WTC11 (cell line): ENCODE data around the gene ARSB.

ENCODE experiments used
- ATF6 ChIP-seq: sonication (generic); formaldehyde crosslinking; IDR thresholded peaks from 2 replicates; pipeline ENCODE4 v1.8.1; 2023; ENCODE audit warnings: mild to moderate bottlenecking, missing genetic modification reagents
- CBFB ChIP-seq: sonication (generic); formaldehyde crosslinking; IDR thresholded peaks from 2 replicates; pipeline ENCODE4 v1.8.1; 2022; ENCODE audit warnings: mild to moderate bottlenecking, low read depth, missing genetic modification reagents
- CREB1 ChIP-seq: sonication (generic); formaldehyde crosslinking; IDR thresholded peaks from 2 replicates; pipeline ENCODE4 v1.8.0; 2023; ENCODE audit warnings: mild to moderate bottlenecking, missing genetic modification reagents
- CTCF ChIP-seq: fragments of 200-600 bp; IDR thresholded peaks from 2 replicates; pipeline ENCODE4 v1.8.0; 2022; ENCODE audit warnings: antibody characterized with exemption
- JUN ChIP-seq: sonication (generic); formaldehyde crosslinking; IDR thresholded peaks from 2 replicates; pipeline ENCODE4 v1.8.0; 2023; ENCODE audit warnings: mild to moderate bottlenecking, missing genetic modification reagents
- SP1 ChIP-seq: sonication (generic); formaldehyde crosslinking; conservative IDR thresholded peaks from 2 replicates; pipeline ENCODE4 v1.8.1; 2022; ENCODE audit warnings: missing genetic modification reagents
- ZNF416 ChIP-seq: fragments of 250-450 bp; sonication (Bioruptor Pico); IDR thresholded peaks from 2 replicates; pipeline ENCODE4 v1.9.0; 2021; ENCODE audit warnings: mild to moderate bottlenecking, inconsistent platforms

- TF ChIP-seq CTCF, result no peak
- no peak for TF ChIP-seq SP1
- no peak for TF ChIP-seq CBFB
- TF ChIP-seq JUN, result no peak
- TF ChIP-seq ATF6, result no peak
- no peak for TF ChIP-seq CREB1 (CRISPR knock-in tag)
- no peak for TF ChIP-seq ZNF416 (CRISPR knock-in tag)
Measured at GRCh38 chr5:78805474-78806124, 179.5 kb downstream of the ARSB start.
